Ovary (tissue), 9 donors: ENCODE results near the gene AAR2. TPM values are rescaled to one million over a fixed set of nuclear protein-coding genes. Genes with fewer than 3 reads are reported as not detected.

Experiments used
- DNase-seq, 5 donors: peaks; one replicate each; pipeline ENCODE4 v3.0.0-alpha.2; 2019 to 2020
- H3K27ac ChIP-seq, 2 donors: fragments of 200-600 bp; one replicate each; pipeline versions ENCODE4 v1.5.1 to v1.8.0; 2019 to 2022
- H3K27me3 ChIP-seq: fragments of 200-600 bp; one replicate; pipeline ENCODE4 v1.8.0; 2022
- H3K36me3 ChIP-seq: fragments of 200-600 bp; sonication (generic); one replicate; pipeline ENCODE4 v1.5.1; 2019
- H3K4me1 ChIP-seq: one replicate; pipeline ENCODE4 v1.8.1; 2013; ENCODE audit warnings: mild to moderate bottlenecking, moderate library complexity; ENCODE audit not compliant: insufficient read depth
- H3K4me3 ChIP-seq: fragments of 200-600 bp; sonication (generic); one replicate; pipeline ENCODE4 v1.5.1; 2017
- H3K9me3 ChIP-seq, 2 donors: fragments of 200-600 bp in 1 of 2; sonication (generic) in 1 of 2; one replicate each; pipeline versions ENCODE4 v1.5.1 to v1.8.1; 2013 to 2019; ENCODE audit warnings: mild to moderate bottlenecking in 1 of 2, moderate library complexity in 1 of 2
- CTCF ChIP-seq, 3 donors: fragments of 450-650 bp in 2 of 3; fragments of 200-600 bp in 1 of 3; IDR thresholded peaks; one replicate each; pipeline versions ENCODE4 v1.5.1 to v1.8.0; 2016 to 2022; ENCODE audit warnings: antibody characterized with exemption in 3 of 3, mild to moderate bottlenecking in 1 of 3
- EP300 ChIP-seq: sonication (generic); formaldehyde crosslinking; IDR thresholded peaks from one replicate; pipeline ENCODE4 v1.6.1; 2017; ENCODE audit warnings: antibody characterized with exemption
- POLR2A ChIP-seq: fragments of 450-650 bp; IDR thresholded peaks from one replicate; pipeline ENCODE4 v1.6.1; 2017; ENCODE audit warnings: antibody characterized with exemption, mild to moderate bottlenecking, moderate library complexity
- WGBS, 3 donors: extraction: QIAGEN DNeasy Blood & Tissue Kit in 1 of 3; methylation state at CpG; one replicate each; pipeline versions ENCODE4 v1.1.5 to v1.1.7; 2013 to 2017; 5-methylcytosine and 5-hydroxymethylcytosine counted together
- intact Hi-C, 4 donors: fragments of 100-400 bp; cut with DNase I; formaldehyde crosslinking; loops; one replicate each; pipeline versions ENCODE4 v1.11.0 to v1.15.1; 2022 to 2023
- polyA plus RNA-seq, 2 donors: library from polyadenylated mRNA; stranded (reverse); fragments of 200-250 nt in 1 of 2; fragments of 350-450 nt in 1 of 2; fragmentation: Illumina TruSeq in 1 of 2; extraction: RNeasy Lipid Tissue Mini Kit (QIAGEN cat#74804) in 1 of 2; gene quantifications; one replicate each; pipeline ENCODE4 v1.2.3, GENCODE V29; 2013 to 2014
- total RNA-seq, 7 donors: library from RNA; depleted of rRNA in 2 of 7; stranded (reverse); fragments of >200 nt in 2 of 7; fragmentation: NEBNext Ultra II Directional in 3 of 7; extraction: Animal tissue kit (Norgen Biotek cat#: 25700) in 3 of 7; gene quantifications; one replicate each; pipeline versions ENCODE4 v1.1.0 to v1.2.4, GENCODE V29; 2016 to 2023
- donor health status: DM: no; HTN: no; CAD: no; lungs with moderate emphysema.
- donor health status: DM: no; HTN: no; CAD: no.
- donor health status: Bipolar disorder and iron deficiency.
- donor health status: DM: yes; HTN: yes; CAD: no.
- donor health status: DM: no; HTN: no; CAD: no.
- donor health status: DM: yes; HTN: yes; CAD: no.

AAR2 gene
- total and polyA plus RNA-seq, 9 donors, result 19.7 to 40.2 (median 26.6) TPM

DNA sequence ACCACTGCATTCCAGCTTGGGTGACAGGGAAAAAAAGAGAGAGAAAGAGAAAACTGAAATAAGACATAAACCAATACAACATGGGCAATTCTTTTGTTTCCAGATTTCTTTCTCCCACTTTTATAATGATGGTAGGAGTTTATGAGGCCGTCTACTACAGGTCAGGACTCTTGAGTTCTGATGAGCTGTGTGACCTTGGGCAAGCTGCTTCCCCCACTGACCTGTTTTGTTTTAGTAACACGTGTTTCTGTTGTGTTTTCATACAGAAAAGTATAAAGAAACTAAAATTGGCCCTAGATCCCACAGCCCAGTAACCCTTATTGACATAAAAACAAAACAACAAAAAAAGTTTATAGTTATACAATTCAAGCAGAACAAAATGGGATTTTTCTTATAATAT lies 22.9 kb upstream of the AAR2 start:
- intact Hi-C loops, result no loop called here
- Histone ChIP-seq H3K4me3 (no peak overlapping the region), H3K27ac (no peak overlapping the region), H3K9me3 (no peaks in the 10 kb centered on the region), H3K27me3 (no peaks in the 10 kb centered on the region), H3K36me3 (no peaks in the 10 kb centered on the region), H3K4me1 (peaks cover 2% of the 10 kb centered on the region)
- 10 to 17% (median 14%) methylated on average over 2 of the region's 2 CpGs for WGBS, 3 donors
- DNase-seq, result no peak
- TF ChIP-seq CTCF (IDR thresholded peaks at IDR 0.05), result no peak
- TF ChIP-seq EP300, result no peak
- no peak for TF ChIP-seq POLR2A

DNA sequence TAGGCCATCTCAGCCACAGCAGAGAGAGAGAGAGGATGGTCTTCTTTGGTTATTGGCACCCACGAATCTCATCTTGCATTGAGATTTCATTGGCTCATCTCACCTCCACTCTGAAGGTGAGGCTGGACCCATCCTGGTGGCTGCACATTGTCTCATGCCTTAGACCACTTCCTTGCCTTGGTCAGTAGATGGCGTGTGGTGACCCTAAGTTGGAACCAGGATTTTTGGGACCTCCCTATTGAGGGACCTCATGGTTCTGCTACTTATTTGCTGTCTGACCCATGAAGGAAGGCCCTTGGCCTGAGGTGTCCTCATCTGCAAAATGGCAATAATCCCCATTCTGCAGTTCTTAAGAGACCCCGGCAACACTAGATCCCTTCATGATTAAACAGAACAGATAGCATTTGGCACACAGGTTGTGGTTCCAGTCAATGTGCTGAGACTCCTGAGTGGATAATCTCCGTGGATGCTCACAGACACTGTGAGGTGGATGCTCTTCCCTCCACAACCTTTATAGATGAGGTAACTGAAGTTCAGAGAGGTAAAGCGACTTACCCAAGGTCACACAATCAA lies 21.5 kb upstream of the AAR2 start:
- WGBS, 3 donors, result 62 to 75% (median 72%) methylated on average over 5 of the region's 5 CpGs
- Histone ChIP-seq H3K27ac (no peak overlapping the region), H3K27me3 (no peaks in the 10 kb centered on the region), H3K9me3 (no peaks in the 10 kb centered on the region), H3K4me3 (no peak overlapping the region), H3K36me3 (no peaks in the 10 kb centered on the region), H3K4me1 (peaks cover 2% of the 10 kb centered on the region)
- no peak for DNase-seq
- intact Hi-C loops, result no loop called here
- TF ChIP-seq CTCF (IDR thresholded peaks at IDR 0.05), result no peak
- no peak for TF ChIP-seq EP300
- no peak for TF ChIP-seq POLR2A

DNA sequence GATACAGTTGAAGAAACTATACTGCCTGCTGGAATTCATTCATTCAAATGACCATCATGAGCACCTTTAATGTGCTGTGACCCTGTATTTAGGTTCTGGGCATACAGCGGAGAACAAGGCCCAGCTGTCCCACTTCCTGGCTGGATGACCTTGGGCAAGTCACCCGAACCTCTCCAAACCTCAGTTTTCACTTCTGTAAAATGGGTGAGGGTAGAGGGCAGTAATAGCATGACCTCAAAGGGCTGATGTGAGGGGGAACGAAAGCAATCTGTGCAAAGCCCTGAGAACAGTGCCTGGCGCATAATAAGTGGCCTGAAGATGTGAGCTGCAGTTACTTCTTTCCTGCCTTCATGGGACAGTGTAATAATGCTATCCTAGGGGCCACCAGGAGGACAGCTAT lies 20.5 kb upstream of the AAR2 start:
- no peak overlapping the region for H3K27ac ChIP-seq
- H3K9me3 ChIP-seq, result no peaks in the 10 kb centered on the region
- H3K27me3 ChIP-seq, result no peaks in the 10 kb centered on the region
- no peak overlapping the region for H3K4me3 ChIP-seq
- intact Hi-C loops, result no loop called here
- H3K4me1 ChIP-seq, result peaks cover 2% of the 10 kb centered on the region
- 83 to 93% (median 88%) methylated on average over 4 of the region's 4 CpGs for WGBS, 3 donors
- no peaks in the 10 kb centered on the region for H3K36me3 ChIP-seq
- no peak for DNase-seq
- TF ChIP-seq EP300 (no peak), POLR2A (no peak), CTCF (IDR thresholded peaks at IDR 0.05) (no peak)

DNA sequence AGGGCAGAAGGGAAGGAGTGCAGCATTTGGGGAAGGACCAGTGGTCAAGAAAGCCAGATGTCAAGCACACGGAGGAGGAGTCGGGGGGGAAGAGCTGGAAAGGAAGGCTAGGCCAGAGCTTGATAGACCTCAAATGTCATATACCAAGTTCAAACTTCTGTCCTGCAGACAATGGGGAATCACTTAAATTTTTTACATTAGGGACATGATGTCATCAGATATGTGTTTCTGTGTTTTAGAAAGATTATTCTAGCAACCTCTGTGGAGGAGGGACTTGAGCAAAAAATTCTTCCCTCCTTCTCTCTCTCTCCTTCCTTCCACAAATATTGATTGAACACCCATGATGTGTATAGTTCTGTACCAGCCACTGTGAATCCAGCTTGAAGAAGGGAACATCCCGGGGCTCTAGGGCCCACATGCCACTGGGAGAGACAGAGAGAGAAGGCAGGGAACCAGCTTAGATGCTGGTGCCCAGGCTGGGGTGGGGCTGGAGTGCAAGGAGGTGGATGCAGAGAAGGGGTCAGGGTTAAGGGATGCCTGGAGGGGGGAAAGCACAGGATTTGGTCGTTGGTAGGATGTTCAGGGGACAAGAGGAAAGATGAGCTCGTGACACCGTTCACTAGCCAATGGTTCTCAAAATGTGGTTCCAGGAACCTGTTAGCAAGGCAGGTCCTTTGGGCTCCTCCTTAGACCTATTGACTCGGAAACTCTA lies 19.8 kb upstream of the AAR2 start:
- H3K4me1 ChIP-seq, result peaks cover 2% of the 10 kb centered on the region
- no peaks in the 10 kb centered on the region for H3K9me3 ChIP-seq
- no peaks in the 10 kb centered on the region for H3K36me3 ChIP-seq
- intact Hi-C loops, result no loop called here
- DNase-seq, result no peak
- 82 to 89% (median 83%) methylated on average over 7 of the region's 7 CpGs for WGBS, 3 donors
- H3K4me3 ChIP-seq, result no peak overlapping the region
- no peak overlapping the region for H3K27ac ChIP-seq
- no peaks in the 10 kb centered on the region for H3K27me3 ChIP-seq
- TF ChIP-seq EP300, result no peak
- no peak for TF ChIP-seq CTCF (IDR thresholded peaks at IDR 0.05)
- no peak for TF ChIP-seq POLR2A
